GM12801 (cell line): ENCODE data around the gene CCDC6.

Experiments
- TF ChIP-seq, protein P1 (sequence below): IDR thresholded peaks from one replicate; pipeline ENCODE4 v1.5.1; 2011; ENCODE audit warnings: control low read depth; ENCODE audit not compliant: insufficient read length; ENCODE audit errors: extremely low read depth

The CCDC6 gene

DNA sequence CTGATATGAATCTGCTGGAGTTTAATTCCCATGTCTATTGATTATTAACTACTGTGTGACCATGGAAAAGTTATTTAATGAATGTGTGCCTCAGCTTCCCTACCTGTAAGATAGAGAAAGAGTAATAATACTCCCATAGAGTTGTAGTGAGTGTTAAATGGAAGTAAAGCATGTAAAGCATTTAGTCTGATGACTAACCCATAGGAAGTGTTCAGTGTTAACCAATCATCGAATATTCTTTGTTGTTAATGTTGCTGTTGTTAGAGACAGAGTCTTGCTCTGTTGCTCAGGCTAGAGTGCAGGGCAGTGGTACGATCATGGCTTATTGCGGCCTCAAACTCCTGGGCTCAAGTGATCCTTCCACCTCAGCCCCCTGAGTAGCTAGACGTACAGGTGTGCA is 36.2 kb upstream of the CCDC6 start:
- TF ChIP-seq, protein P1, sequence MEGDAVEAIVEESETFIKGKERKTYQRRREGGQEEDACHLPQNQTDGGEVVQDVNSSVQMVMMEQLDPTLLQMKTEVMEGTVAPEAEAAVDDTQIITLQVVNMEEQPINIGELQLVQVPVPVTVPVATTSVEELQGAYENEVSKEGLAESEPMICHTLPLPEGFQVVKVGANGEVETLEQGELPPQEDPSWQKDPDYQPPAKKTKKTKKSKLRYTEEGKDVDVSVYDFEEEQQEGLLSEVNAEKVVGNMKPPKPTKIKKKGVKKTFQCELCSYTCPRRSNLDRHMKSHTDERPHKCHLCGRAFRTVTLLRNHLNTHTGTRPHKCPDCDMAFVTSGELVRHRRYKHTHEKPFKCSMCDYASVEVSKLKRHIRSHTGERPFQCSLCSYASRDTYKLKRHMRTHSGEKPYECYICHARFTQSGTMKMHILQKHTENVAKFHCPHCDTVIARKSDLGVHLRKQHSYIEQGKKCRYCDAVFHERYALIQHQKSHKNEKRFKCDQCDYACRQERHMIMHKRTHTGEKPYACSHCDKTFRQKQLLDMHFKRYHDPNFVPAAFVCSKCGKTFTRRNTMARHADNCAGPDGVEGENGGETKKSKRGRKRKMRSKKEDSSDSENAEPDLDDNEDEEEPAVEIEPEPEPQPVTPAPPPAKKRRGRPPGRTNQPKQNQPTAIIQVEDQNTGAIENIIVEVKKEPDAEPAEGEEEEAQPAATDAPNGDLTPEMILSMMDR: no peak

DNA sequence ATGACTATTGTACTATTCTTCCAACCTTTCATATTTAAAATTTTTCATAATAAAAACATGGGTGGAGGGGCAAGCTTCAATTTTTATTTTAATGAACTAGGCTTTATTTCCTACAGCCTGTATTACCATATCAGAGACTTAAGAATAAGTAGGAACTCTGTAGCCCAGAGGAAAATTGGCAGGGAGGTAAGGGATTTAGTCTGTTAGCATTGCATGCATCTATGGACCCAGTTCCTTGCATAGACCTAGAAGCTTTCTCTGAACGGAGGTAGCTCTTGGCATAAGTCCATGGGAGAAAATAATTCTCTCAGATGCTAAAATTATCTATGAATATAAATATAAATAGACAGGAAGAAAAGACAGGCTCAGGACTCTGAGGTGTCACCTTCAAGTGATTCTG is 31.4 kb upstream of the CCDC6 start:
- TF ChIP-seq, protein P1: no peak

DNA sequence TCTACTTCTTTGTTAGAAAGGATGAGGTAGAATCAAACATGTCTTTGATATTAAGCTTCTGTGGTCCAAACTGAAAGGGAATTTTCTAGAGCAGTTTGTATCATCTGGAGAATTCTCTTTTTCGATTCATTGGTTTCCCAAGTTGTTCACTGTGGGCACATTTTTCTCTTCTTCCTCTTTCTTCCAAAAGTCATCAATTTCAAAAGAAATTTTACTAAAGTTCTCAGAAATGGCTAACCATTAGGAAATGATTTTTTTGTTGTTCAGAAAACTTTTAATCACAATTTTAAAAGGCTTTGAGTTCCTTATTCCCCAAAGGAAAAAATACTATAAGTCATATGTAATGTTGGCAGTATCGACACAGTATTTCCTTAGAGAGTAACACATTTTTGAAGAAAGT is 28.3 kb upstream of the CCDC6 start:
- TF ChIP-seq, protein P1: no peak

DNA sequence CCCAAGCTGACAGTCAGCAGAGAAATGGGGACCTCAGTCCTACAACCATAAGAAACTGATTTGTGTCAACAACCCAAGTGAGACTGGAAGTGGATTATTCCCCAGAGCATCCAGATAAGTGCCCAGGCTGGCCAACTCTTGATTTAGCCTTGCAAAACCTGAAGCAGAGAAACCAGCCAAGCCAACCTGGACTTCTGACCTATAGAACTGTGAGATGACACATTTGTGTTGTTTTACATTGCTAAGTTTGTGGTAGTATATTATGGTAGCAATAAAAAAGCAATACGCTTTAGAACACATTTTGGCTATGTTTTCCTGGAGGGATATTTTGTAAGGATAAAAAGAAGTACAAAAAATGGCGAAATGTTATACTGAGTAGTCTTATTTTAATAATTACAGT is 19.7 kb upstream of the CCDC6 start:
- TF ChIP-seq, protein P1: no peak

DNA sequence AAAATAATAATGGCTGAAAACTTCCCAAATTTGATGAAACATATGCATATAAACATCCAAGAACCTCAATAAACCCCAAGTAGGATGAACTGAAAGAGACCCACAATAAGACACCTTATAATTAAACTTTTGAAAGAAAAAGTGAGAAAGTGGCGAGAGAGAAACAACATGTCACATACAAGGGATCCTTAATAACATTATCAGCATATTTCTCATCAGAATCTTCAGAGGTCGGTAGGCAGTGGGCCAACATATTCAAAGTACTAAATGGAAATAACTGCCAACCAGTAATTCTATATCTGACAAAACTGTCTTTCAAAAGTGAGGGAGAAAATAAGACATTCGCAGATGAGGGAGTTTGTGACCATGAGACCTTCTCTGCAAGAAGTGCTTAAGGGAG is 16.6 kb upstream of the CCDC6 start:
- TF ChIP-seq, protein P1: no peak

DNA sequence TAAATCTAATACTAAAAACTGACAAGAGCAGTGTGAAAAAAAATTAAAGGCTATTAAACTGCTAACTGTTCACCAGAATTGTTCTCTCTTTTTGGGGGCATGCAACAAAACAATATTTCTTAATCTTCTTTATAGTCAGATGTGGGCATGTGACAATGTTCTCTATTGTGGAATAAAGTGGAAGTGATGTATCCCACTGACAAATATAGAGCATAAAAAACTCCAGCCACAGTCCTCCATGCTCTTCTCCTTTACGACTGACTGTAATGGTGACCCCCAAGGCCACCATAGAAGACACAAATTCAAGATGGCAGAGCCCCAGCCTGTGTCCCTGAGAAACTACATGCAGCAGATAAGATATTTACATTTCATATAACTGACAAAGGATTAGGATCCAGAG is 11.6 kb upstream of the CCDC6 start:
- TF ChIP-seq, protein P1: no peak

DNA sequence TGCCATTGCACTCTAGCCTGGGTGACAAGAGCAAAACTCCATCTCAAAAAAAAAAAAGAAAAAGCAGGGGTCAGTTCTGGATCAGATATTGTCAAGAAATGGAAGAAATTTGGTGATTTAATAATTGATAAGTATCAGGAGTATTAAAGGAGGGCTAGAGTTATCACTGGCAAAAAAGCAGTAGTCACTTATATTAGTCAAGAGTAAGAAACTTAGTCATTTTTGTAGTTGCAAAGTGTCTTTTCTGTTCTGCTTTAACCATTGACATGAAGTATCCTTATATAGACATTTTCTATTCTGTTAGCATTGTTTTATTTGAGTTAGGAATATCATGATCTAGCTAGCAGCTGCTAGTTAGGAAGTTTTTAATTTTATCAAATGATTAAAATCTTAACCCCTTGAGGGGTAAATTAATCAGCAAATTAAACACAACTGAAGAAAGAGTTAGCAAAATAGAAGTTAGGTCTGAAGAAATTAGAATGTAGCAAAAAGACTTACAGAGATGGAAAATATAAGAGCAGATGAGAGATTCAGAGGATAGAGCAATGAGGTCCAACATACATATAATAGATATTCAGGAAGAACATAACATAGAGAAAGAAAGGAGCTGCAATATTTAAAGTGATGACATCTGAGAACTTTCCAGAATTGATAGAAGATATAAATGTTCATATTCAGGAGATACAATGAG is 7.3 kb upstream of the CCDC6 start:
- TF ChIP-seq, protein P1: no peak
